HG03342 (cell line): ENCODE results near the gene IFITM2.
"Not testable (repeated sequence)": the region's sequence is repeated elsewhere in the genome, so short reads cannot be mapped to it uniquely, and the experiment has no call there.

Experiments
- ATAC-seq: cut with Tn5 transposase; IDR thresholded peaks from one replicate; pipeline ENCODE4 v1.9.1; 2021; ENCODE audit warnings: mild to moderate bottlenecking, moderate library complexity; ENCODE audit not compliant: unreplicated experiment

The IFITM2 gene

DNA sequence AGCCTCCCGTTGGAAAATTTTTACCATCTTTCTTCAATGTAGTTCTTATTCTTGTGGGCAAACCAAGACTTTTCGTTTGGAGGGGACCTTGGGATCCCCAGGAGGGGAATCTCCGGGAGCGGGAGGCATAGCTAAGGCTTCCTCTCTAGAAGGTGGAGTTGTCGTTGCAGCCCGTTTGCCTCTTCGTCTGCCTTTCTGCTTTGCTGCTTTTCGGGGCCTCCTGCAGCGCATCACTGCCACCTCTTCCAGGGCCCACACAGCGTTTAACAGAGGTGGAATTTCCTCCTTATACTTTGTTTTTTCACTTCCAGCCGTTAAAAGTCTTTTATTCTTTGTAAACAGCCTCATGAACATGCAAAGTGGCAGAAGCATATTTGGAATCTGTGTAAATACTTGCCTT is 16.5 kb downstream of the IFITM2 start:
- no peak for ATAC-seq

DNA sequence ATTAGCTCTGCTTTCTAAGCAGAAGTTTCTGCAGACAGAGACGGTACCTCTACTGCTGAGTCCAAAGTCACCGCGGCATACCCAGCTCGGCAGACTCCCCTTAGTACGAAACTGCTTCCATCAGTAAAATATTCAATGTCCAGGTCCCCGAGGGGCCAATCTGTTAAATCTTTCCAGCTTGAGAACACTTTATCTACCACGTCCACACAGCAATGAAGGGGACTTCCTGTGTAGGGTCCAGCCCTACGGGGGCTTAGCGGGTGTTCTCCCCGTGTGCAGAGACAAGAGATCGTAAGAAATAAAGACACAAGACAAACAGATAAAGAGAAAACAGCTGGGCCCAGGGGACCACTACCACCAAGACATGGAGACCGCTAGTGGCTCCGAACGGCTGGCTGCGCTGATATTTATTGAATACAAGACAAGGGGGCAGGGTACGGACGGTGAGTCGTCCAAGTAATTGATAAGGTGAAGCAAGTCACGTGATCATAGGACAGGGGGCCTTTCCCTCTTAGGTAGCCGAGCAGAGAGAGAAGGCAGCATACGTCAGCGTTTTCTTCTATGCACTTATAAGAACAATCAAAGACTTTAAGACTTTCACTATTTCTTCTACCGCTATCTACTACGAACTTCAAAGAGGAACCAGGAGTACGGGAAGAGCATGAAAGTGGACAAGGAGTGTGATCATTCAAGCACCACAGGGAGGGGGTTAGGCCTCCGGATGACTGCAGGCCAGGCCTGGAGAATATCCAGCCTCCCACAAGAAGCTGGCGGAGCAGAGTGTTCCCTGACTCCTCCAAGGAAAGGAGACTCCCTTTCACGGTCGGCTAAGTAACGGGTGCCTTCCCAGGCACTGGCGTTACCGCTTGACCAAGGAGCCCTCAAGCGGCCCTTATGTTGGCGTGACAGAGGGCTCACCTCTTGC is 17.2 kb downstream of the IFITM2 start:
- ATAC-seq = not testable (repeated sequence)

DNA sequence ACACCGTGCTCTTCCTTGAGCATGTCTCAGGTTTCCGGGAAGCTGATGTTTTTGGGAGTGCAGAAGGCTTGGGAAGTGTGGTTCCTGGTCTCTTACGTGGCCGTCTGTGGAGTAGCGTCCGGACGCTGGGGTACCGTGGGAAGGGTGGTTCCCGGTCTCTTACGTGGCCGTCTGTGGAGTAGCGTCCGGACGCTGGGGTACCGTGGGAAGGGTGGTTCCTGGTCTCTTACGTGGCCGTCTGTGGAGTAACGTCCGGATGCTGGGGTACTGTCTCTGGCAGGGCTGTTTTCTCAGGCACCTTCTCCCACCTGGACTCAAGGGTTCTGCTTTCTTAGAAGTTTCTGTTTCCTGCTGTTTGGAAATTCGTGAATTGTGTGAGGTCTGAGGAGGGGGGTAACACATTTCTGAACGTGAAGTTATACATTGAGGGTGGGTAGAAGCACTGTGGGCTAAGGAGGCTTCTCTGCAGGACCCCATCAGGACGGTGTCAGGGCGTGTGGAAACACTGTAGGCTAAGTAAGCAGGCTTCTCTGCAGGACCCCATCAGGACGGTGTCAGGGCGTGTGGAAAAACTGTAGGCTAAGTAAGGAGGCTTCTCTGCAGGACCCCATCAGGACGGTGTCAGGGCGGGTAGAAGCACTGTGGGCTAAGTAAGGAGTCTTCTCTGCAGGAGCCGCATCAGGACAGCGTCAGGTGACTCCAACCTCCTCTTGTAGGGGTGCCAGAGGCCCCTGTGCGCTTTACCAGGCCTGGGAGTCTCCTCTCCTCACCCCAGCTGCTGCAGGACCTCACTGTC is 18.4 kb downstream of the IFITM2 start:
- no peak for ATAC-seq

DNA sequence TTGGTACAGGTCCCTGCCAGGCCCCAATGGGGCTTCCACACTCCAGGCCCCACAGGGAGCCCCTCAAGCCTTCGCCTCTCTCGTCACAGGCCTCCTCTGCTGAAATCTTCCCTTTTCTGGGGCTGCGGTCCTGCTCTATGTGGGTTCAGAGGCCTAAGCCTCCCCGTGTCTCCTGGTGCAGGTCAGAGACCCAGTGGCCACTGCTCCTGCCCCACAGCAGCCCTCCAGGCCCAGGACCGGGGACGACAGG is 18.9 kb downstream of the IFITM2 start:
- no peak for ATAC-seq

DNA sequence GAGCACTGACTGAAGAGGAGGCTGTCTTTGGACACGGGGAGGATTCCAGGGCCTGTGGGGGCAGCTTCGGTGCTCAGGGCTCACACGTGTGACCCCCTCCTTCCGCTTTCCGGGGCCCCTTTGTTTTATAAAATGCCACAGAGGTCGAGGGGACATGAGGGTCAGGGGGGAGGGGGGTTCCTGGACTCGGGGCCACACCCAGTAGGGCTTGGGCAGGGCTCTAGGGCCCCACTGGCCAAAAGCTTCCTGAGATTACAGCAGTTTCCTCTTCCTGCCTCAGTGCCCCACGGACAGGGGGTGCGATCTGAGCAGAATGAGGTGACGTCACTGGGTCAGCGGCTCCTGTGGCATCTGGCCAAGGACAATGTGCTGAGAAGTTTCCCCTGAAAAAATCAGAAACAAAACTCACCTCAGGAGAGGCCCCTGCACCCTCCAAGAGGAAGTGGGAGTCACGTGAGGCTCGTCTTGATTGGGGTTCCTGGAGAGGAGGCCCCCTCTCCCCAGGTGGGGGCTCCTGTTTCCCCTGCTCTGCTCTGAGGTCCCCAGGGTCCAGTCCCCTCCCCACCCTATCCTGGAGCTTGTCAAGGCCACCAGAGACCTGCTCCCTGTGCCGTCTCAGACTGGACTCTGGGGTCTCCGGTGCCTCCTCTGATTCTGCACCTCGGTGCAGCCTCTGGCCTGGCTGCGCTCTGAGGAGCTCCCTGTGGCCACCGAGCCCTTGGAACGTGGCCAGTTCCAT is 19.4 kb downstream of the IFITM2 start:
- peak; percentile 63 for ATAC-seq

DNA sequence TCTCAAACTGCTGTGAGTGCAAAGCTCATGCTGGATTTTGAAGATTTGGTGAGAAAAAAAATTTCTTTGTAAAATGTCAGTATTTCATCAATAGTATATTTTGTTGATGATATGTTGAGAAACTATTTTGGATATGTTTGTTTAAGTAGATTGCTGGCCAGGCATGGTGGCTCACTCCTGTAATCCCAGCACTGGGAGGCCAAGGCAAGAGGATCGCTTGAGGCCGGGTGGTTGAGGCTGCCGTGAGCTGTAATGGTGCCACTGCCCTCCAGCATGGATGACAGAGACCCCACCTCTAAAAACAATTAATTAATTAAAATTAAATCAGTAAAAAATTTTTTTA is 19.9 kb downstream of the IFITM2 start:
- no peak for ATAC-seq

DNA sequence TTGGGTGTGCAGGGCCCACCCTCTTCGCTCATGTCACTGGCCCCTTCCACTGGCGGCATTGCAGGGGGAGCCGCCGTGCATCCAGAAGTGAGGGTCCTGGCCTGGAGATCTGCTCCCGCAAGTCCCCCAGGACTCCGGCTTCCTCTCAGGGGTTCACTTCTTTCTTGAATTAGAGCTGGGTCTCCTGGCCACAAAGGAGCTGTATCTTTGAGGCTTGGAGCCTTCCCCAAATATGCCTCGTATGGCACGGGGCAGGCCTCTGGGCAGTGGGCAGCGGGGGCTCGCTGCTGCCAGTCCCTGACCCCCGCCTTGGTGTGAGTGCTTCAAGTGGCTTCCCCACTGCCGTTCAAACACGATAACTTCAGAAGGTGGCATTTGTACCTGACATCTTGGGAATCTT is 20.4 kb downstream of the IFITM2 start:
- ATAC-seq = no peak

DNA sequence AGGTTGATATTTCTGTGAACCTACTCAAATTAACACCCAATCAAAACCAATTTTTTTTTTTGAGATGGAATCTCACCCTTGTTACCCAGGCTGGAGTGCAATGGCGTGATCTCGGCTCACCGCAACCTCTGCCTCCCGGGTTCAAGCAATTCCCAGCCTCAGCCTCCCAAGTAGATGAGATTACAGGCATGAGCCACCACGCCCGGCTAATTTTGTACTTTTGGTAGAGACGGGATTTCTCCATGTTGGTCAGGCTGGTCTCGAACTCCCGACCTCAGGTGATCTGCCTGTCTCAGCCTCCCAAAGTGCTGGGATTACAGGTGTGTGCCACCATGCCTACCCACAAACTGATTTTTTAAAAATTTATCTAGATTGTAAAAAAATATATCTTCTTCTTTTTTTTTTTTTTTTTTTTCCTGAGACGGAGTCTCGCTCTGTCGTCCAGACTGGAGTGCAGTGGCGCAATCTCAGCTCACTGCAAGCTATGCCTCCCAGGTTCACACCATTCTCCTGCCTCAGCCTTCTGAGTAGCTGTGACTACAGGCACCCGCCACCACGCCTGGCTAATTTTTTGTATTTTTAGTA is 21.0 kb downstream of the IFITM2 start:
- not testable (repeated sequence) for ATAC-seq

DNA sequence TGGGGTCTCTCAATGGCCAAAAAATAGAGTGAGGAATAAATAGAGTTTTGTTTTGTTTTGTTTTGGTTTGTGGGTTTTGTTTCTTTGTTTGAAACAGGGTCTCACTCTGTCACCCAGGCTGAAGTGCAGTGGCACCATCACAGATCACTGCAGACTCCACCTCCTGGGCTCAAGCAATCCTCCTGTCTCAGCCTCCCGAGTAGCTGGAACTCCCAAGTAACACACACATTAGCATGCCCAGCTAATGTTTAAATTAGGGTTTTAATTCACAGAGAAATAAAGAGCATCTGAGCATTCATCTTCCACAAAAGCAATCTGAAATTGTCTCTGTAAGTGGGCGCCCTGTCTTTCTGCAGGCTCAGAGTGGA is 22.3 kb downstream of the IFITM2 start:
- ATAC-seq = no peak

DNA sequence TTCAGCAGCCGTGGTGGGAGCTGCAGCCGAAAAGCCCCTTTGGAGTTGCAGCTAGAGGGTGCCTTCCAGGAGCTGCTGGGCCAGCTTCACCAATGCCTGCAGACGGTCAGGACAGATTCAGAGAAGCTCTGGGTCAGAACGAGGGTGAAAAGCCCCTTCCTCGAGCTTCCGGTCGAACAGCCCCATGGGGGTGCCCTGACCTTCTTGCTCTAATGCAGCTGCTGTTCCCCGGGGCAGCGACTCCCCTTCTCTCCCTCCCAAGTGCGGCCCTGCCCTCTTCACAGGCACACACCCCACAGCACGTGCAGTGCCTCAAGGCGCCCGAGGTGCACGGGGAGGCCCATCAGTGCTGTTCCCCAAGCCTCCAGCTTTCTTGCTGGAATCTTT is 22.7 kb downstream of the IFITM2 start:
- no peak for ATAC-seq

DNA sequence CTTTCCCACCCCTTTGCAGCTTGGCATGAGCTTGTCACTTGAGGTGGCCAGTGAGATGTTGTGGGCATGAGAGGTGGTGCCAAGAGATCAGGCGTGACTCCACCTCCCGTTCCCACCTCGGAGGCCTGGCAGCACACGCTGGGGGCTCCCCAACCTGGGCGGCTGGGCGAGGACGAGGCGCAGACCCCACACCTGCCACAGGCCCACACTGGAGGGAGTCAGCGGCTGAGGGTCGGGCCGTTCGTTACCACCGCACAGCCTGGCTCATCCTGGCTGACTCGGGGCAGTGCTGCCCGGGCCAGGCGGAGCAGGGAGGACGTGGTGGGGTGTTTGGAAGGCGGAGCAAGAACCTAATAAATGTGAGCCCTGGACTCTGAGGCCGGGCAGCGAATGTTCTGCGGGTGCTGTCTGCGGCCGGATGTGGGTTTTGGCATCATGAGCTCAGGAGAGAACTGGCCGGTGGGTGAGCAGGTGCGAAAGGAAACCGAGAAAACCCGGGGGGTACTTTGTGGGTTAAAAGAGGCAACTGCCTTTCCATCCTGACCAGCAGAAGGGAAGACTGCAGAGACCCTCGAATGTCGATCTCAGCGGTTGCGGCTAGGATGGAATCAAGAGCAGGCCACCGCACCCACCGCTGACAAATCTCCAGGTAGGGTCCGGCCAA is 23.2 kb downstream of the IFITM2 start:
- no peak for ATAC-seq

DNA sequence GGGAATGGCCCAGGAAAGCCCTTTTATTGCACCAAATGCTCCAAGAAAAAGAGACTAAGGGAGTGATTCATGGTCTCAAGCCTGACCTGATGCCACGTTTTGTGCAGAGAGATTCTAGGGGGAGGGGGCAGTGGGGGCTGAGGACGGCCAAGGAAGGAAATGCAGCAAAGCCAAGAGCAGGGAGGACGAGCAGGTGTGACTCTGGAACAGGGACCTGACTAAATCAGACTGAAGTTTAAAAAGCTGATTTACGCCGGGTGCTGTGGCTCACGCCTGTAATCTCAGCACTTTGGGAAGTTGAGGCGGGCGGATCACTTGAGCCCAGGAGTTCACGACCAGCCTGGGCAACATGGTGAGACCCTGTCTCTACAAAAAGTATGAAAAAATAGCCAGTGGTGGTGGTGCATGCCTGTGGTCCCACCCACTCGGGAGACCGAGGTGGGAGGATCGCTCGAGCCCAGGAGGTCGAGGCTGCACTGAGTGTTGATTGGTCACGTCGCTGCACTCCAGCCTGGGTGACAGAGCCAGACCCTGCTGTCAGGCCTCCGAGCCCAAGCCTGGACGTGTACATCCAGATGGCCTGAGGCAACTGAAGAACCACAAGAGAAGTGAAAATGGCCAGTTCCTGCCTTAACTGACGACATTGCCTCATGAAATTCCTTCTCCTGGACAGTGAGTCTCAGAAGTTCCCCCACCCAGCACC is 23.9 kb downstream of the IFITM2 start:
- ATAC-seq = no peak

DNA sequence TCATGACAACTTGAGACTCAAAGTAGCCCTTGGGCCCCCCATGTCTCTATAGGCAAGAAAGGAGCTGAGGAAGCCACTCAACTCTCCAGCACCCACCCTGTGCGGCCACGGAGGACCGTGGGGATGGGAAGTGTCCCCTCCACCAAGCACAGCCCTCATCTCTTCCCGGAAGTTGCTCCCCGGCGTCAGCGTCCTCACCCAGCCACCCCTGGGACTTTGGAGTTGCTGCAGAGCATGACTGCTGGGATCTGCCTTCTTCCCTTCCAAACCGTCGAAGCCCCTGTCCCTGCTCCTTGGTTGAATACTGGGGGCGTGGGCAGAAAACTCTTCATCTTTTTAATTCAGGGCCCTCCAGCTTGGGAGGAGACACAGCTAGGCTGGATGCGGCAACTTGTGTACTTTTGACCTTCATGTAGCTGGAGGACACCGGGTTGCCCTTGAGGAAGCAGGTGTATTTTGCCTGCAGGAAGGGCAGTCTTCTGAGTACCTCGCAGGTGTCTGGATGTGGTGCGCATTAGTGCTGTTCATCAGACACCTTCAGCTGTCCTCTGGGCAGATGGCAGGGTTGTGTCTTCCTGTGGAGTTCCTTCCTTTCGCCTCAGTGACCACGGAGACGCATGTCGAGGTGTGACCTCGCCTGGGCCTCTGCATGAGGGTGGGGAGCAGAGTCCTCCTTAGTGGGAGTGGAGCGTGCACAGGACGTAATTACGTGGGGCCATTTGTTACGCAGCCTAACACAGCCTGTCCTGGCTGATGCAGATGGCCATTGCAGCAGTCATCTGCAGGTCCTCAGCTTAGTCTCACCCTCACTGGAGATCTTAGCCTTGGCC is 25.2 kb downstream of the IFITM2 start:
- no peak for ATAC-seq

DNA sequence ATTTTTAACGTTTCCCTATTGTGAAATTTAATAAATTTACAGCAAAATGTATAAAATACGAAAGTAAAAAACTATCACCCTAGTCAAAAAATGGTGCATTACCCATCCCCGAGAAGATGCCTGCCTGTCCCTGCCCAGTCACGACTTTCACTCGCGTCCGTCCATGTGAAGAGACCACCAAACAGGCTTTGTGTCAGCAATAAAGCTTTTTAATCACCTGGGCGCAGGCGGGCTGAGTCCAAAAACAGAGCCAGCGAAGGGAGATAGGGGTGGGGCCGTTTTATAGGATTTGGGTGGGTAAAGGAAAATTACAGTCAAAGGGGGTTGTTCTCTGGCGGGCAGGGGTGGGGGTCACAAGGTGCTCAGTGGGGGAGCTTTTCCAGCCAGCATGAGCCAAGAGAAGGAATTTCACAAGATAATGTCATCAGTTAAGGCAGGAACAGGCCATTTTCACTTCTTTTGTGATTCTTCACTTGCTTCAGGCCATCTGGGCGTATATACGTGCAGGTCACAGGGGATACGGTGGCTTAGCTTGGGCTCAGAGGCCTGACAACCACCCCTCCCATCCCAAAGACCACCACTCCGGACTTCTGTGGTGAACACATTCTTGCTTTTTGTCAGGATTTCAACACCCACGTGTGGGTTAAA is 26.1 kb downstream of the IFITM2 start:
- ATAC-seq = not testable (repeated sequence)

DNA sequence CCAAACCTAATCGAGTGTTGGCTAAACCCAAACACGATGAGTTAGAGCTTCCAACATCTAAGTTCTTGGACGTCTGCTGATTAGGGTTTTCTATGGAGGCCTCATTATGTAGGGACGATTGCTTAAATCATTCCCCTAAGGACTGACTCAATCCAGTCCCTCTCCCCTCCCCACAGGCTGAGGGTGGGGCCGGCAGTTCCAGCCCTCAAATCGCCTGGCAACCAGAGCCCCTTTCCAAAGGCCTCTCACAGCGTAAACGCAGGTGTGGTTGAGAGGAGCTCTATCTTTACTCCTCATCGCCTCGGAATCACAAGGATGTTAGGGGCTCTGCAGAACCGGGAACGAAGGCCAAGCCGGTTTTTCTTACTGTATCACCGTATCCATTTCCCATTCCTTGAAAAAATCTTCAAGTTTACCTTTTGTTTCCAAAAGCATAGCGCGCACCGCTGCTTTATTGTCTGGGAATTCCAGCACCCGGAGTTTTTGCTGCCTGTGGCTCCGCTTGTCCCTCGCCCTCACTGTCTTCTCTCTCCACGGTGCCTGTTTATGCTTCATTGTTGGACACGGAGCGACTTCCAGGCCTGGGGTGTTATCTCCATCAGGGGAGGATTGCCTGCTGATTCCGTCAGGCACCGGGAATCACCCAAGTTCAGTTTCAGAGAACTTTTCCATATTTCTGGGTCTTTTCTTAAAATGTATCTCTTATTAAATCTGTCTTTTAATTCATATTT is 26.8 kb downstream of the IFITM2 start:
- ATAC-seq = no peak

DNA sequence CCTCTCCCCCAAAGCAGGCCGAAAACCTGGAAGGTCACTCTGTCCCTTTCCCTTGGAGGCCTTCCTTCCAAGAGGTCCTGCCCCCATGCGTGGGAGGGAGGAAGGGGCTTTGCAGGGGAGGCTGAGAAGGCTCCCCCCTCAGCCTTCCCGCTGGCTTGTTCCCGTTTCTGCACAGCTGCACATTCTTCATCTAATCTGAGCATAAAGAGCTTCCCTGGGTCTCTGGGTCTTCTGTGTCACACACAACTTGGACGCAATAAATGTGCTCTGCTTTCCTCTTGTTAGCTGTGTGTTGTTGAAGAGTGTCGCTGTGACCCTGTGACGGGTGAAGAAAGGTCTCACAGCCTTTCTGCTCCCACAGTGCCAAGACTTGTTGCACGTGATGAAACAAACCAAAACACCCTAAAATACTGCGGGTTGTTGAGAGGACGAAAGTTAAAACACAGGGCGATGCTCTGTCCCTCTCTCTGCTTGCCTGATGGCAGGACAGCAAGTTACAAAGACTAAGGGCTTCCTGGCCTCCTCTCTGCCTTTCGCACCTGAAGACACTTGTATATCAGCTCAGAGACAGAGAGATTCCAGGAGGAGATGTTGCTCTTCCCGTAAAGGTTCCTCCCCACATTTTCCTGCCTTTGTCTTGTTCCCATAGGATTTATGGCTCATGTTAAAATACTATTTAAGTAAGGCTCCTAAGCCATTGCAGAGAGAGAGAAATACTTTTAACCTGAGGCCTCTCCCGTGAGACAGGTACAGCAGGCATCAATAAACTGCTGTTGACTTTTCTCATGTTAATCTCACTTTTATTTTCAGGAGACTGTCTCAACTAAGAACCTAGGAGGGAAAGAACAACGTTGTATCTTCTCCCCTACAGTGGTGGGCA is 28.4 kb downstream of the IFITM2 start:
- ATAC-seq = no peak

DNA sequence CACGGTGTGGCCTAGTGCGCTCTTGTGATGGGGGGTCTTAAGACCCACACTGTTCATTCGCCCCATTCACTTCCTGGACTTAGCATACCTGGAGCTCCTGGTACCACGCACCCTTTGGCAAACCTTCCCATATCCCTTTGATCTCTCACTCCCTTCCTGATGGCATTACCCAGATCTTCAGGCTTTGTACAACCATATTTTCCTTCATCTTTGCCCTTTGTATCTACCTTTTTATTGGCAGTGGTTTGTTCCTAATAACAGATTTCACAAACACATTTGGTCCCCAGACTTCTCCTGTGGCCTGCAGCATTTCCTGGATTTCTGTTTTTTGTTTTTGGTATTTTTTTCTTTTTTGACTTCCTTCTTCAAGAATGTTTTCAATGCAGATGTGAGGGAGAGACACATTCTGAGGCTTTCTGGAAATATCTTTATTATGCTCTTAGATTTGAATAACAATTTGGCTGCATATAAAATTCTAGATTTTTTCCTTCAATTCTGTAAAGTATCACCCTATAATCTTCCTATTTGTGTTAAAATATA is 29.1 kb downstream of the IFITM2 start:
- no peak for ATAC-seq
